C4-2B (cell line): Measurements from ENCODE around the gene ELL2.

ENCODE experiments used
- H3K27ac ChIP-seq: fragments of 450-650 bp; 2 replicates; pipeline ENCODE4 v1.5.1; 2017
- CTCF ChIP-seq: fragments of 450-650 bp; conservative IDR thresholded peaks from 2 replicates; pipeline ENCODE4 v1.5.1; 2017; ENCODE audit warnings: mild to moderate bottlenecking
- ZFX ChIP-seq: fragments of 450-650 bp; IDR thresholded peaks from 2 replicates; pipeline ENCODE4 v1.6.1; 2017

The ELL2 gene

GRCh38 chr5:95868136-95868535, 93.5 kb downstream of the ELL2 start:
- TF ChIP-seq ZFX (no peak), CTCF (no peak)

DNA sequence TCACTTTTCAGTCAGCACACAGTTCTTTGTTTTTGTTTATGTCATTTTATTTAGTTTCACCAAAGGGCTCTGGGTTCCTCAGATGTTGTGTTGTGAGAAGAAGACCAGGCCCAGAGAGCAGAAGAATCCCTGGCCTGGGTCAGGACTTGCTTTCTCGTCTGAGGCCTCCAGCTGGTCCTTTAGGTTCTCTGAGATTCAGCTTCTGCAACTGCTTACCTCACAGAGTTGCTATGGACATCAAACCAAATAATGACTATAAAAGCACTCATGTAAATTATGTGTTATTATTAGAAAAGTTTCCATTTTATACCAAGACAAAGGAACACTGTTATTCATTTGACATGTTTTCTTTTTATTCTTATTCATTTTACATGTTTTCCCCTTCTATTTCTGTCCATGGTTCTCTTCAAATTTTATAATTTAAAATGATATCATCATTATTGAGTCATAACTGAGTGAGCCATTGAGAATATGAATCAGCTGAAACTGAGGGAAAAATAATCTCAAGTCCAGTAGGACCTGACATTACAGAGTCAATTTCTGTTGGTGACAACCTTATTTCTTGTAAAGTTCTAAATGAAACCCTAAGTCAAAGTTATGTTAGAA, 95.1 kb downstream of the ELL2 start:
- TF ChIP-seq CTCF: no peak
- TF ChIP-seq ZFX: no peak
- no peak overlapping the region for H3K27ac ChIP-seq

More at GRCh38 chr5:95868136-95868535, 93.5 kb downstream of the ELL2 start:
- no peak overlapping the region for H3K27ac ChIP-seq

DNA sequence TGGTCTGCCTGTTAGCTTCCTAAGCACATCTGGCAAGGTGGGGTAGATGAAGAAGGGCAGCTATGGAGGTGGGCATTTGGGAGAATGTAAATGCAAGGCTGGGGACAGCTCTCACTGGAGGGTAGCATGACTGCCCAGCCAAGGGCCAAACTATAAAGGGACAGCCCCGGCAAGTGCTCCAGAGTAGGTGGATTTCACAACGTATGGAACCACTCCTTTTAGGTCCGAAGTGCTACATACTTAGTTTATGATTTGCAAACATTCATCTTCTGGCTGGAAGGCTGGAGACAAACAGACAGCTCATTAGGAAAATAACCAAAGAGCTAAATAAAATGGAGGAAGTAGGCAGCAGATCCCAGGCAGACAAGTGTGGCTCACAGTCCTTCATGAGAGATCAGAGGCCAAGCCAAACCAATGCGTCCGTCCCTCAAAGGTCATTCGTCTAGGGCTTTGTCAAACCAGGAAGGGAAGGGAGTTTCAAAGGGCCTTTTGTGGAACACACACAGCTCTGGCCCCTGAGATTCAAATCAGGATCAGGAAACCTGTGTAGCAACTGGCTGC, 96.6 kb downstream of the ELL2 start:
- no peak for TF ChIP-seq CTCF
- no peak overlapping the region for H3K27ac ChIP-seq

DNA sequence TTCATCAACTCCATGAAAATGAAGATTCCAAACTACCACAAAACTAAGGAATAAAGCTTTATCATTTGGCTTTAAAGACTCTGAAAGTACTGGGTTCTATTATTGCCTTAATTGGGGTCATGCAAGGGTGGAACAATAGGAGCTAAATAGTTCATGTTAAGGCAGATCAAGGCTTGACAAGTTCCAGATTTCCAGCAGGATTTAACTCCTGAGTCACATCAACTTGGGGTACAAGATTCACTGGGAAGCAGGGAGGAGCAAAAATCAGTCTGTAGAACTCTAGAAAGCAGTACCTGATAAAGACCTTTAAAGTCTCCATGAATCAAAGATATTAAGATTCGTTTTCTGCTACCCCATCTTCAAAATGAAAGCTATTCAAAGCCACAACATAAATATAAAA, 97.2 kb downstream of the ELL2 start:
- TF ChIP-seq ZFX: no peak
- no peak for TF ChIP-seq CTCF
- H3K27ac ChIP-seq: no peak overlapping the region

GRCh38 chr5:95863383-95863757, 98.3 kb downstream of the ELL2 start:
- no peak for TF ChIP-seq CTCF
- TF ChIP-seq ZFX: no peak
- no peak overlapping the region; the same call in 1 of the 2 replicates for H3K27ac ChIP-seq

- no peak for TF ChIP-seq ZFX
- TF ChIP-seq CTCF: no peak
- no peak overlapping the region; the same call in 1 of the 2 replicates for H3K27ac ChIP-seq
Observed at GRCh38 chr5:95862671-95863382, 98.8 kb downstream of the ELL2 start.

DNA sequence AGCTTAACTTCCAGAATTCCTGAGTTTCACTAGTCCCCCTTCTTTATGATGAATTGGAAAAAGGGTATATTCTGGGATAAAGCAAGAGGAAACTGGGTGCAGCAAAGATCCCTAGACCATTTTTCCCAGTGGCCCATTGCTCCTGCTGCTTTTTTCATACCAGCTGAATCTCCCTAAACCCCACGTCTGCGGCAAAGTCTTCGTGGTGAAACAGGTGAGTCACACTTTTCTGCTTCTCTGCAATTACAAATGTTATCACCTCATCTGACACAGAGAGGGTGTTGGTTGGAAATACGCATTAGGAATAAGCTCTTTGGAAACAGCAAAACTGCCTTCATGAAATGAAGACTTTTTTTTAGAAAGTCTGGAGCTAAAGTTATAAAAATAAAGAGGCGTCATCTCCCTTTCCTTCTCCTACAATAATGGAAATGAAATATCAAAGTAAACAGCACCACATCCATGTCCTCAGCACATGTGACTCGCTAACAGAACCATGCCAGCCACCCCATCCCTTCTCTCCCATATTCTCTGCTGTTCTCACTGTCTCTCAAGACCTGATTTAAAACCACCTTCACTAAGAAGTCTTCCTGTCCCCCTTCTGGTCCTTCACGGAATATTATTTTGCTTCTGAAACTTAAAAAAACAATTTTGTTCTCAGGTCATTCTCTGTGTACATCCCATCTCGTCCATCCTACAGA, 99.6 kb downstream of the ELL2 start:
- TF ChIP-seq ZFX (no peak), CTCF (no peak)
- H3K27ac ChIP-seq: no peak overlapping the region
